HEK293T (cell line): Measurements from ENCODE around the gene LGALS1.

Experiments used
- ARNT ChIP-seq: fragments of 450-650 bp; IDR thresholded peaks from 2 replicates; pipeline ENCODE4 v1.6.1; 2017; ENCODE audit warnings: mild to moderate bottlenecking
- BHLHE40 ChIP-seq: fragments of 450-650 bp; IDR thresholded peaks from 2 replicates; pipeline ENCODE4 v1.6.1; 2016; ENCODE audit warnings: mild to moderate bottlenecking, moderate library complexity, borderline replicate concordance
- ELF4 ChIP-seq: fragments of 450-650 bp; IDR thresholded peaks from 2 replicates; pipeline ENCODE4 v1.6.1; 2017; ENCODE audit warnings: antibody characterized with exemption
- FOXA1 ChIP-seq: fragments of 450-650 bp; IDR thresholded peaks from 2 replicates; pipeline ENCODE4 v1.6.1; 2016; ENCODE audit warnings: mild to moderate bottlenecking
- FOXK2 ChIP-seq: fragments of 450-650 bp; IDR thresholded peaks from 2 replicates; pipeline ENCODE4 v1.6.1; 2016; ENCODE audit warnings: mild to moderate bottlenecking
- FOXM1 ChIP-seq: fragments of 450-650 bp; IDR thresholded peaks from 2 replicates; pipeline ENCODE4 v1.6.1; 2017; ENCODE audit warnings: mild to moderate bottlenecking, borderline replicate concordance
- SP1 ChIP-seq: fragments of 450-650 bp; IDR thresholded peaks from 2 replicates; pipeline ENCODE4 v1.6.1; 2017
- SUZ12 ChIP-seq: fragments of 450-650 bp; IDR thresholded peaks from 2 replicates; pipeline ENCODE4 v1.6.1; 2016; ENCODE audit warnings: mild to moderate bottlenecking
- ZNF384 ChIP-seq: fragments of 450-650 bp; IDR thresholded peaks from 2 replicates; pipeline ENCODE4 v1.6.1; 2016
- TF ChIP-seq, protein P1 (sequence below): fragments of 450-650 bp; IDR thresholded peaks from 2 replicates; pipeline ENCODE4 v1.6.1; 2016

DNA sequence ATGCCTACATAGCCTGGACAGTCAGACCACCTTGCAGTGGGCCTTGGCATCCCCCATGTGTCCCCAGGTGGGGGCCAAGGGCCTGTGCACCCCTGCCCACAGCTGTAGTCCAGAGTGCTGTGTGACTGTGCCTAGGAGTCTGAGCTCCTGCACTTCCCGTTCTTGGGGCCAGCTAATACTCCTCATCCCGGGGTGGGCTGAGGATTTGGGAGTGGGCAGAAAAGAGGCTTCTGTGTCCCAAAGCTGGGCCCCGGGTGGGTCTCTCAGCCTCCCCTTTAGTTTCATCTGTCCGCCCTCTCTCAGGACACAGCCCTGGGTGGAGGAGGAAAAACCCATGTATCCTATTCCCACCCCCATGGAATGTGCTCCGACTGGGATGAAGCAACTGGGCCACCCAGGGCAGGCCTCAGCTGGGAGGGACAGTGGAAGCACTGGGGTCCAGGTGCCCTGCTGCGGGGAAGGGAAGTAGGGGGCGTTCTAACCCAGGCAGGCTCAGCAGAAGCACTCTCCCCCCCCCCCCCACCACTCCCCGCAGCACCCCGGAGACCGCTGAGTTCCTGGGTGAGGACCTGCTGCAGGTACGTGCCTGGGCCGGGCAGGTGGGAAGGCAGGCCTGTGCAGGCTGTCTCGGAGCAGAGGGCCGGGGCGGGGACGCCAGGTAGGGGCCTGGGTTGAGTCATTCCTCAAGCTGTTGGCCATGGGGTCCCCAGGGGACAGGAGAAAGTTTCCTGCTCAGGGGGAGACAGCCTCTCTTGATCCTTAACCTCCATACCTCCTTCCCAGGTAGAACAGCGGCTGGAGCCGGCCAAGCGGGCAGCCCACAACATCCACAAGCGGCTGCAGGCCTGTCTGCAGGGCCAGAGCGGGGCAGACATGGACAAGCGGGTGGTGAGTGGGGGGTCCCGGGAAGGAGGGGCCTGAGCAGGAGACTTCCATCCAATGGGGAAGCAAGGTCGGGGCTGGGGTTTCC, 34.6 kb upstream of the LGALS1 start:
- TF ChIP-seq FOXK2 (no peak), FOXM1 (no peak), SP1 (no peak), ZNF384 (no peak), ARNT (no peak), FOXA1 (no peak), ELF4 (no peak), BHLHE40 (no peak), SUZ12 (no peak)
- TF ChIP-seq, protein P1, sequence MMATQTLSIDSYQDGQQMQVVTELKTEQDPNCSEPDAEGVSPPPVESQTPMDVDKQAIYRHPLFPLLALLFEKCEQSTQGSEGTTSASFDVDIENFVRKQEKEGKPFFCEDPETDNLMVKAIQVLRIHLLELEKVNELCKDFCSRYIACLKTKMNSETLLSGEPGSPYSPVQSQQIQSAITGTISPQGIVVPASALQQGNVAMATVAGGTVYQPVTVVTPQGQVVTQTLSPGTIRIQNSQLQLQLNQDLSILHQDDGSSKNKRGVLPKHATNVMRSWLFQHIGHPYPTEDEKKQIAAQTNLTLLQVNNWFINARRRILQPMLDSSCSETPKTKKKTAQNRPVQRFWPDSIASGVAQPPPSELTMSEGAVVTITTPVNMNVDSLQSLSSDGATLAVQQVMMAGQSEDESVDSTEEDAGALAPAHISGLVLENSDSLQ, result no peak
